ENCODE measurements around the gene CHDH.

GRCh38 chr3:53856964-53857363, 10.7 kb upstream of the CHDH start:
- TF ChIP-seq CTCF (IDR thresholded peaks at IDR 0.05) (no peak), POLR2A (IDR thresholded peaks at IDR 0.05) (no peak)

All from body of pancreas (tissue), 4 donors.